Small intestine (tissue), 7 donors: ENCODE data around the gene CADPS2. TPM values are rescaled to one million over a fixed set of nuclear protein-coding genes. Genes with fewer than 3 reads are reported as not detected.
"Not testable (repeated sequence)": the region's sequence is repeated elsewhere in the genome, so short reads cannot be mapped to it uniquely, and the experiment has no call there.

Experiments used
- DNase-seq, 2 donors: peaks; one replicate each; pipeline versions ENCODE4 v3.0.0 to v3.0.0-alpha.2; 2013
- FAIRE-seq: peaks from 2 replicates; lab custom pipeline; 2012; peaks lifted over from hg19 to GRCh38; lab: Jason Lieb, UNC
- H3K27ac ChIP-seq, 3 donors: one replicate each; pipeline ENCODE4 v1.5.1; 2013; ENCODE audit warnings: low read length in 2 of 3, mild to moderate bottlenecking in 2 of 3, control low read depth in 1 of 3, inconsistent platforms in 1 of 3, low read depth in 1 of 3, moderate library complexity in 1 of 3
- H3K27me3 ChIP-seq, 3 donors: one replicate each; pipeline ENCODE4 v1.6.1; 2013; ENCODE audit warnings: low read length in 3 of 3, inconsistent platforms in 1 of 3; ENCODE audit not compliant: control insufficient read depth in 3 of 3, insufficient read depth in 3 of 3
- H3K36me3 ChIP-seq, 3 donors: one replicate each; pipeline ENCODE4 v1.6.1; 2013; ENCODE audit warnings: low read length in 3 of 3, inconsistent platforms in 1 of 3, low read depth in 1 of 3, mild to moderate bottlenecking in 1 of 3, moderate library complexity in 1 of 3; ENCODE audit not compliant: control insufficient read depth in 3 of 3, insufficient read depth in 2 of 3
- H3K4me1 ChIP-seq, 3 donors: one replicate each; pipeline ENCODE4 v1.6.1; 2013; ENCODE audit warnings: low read length in 2 of 3, inconsistent platforms in 1 of 3, low read depth in 1 of 3, mild to moderate bottlenecking in 1 of 3, moderate library complexity in 1 of 3; ENCODE audit not compliant: control insufficient read depth in 3 of 3, insufficient read depth in 2 of 3
- H3K4me3 ChIP-seq, 3 donors: one replicate each; pipeline ENCODE4 v1.5.1; 2013; ENCODE audit warnings: low read length in 3 of 3, control low read depth in 1 of 3, inconsistent platforms in 1 of 3, low read depth in 1 of 3, mild to moderate bottlenecking in 1 of 3, moderate library complexity in 1 of 3
- H3K9me3 ChIP-seq, 2 donors: one replicate each; pipeline ENCODE4 v1.6.1; 2013; ENCODE audit warnings: low read depth in 1 of 2, low read length in 1 of 2; ENCODE audit not compliant: control insufficient read depth in 2 of 2, insufficient read depth in 1 of 2
- WGBS, 3 donors: extraction: QIAGEN DNeasy Blood & Tissue Kit; methylation state at CpG; one replicate each; pipeline ENCODE4 v1.1.7; 2013; 5-methylcytosine and 5-hydroxymethylcytosine counted together
- polyA plus RNA-seq, 4 donors: library from polyadenylated mRNA; stranded (reverse) in 3 of 4; unstranded in 1 of 4; fragments of 200-250 nt in 3 of 4; fragments of 120-200 nt in 1 of 4; gene quantifications; one replicate each; pipeline versions ENCODE4 v1.2.1 to v1.2.3, GENCODE V29; 2013
- donor health status: healthy with polysubstance abuse.
- donor health status: control.
- donor health status: control.
- donor health status: Bipolar disorder and iron deficiency.
- donor health status: healthy.

Gene CADPS2
- polyA plus RNA-seq, 4 donors: 11.3 to 26.6 (median 14.8) TPM

DNA sequence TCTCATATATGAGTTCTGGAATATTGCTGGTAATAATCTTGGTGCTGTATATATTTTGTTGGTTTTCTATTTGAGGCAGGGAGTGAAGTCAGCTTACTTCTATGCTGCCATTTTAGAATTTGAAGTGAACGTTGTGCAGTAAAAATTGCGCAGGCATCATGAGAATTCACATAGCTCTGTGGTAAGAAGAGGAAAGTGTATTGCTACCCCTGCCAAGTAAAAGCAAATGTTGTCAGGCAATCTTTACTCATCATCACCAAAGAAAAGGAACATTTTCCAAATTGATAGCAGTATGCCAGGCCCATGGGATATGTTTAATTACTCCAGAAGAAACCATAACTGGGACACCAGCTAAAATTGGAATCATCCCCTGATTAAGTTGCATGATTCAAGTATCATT, 595.1 kb downstream of the CADPS2 start:
- H3K27ac ChIP-seq: no peak overlapping the region
- H3K36me3 ChIP-seq: no peaks in the 10 kb centered on the region
- WGBS, 3 donors: 80 to 92% (median 90%) methylated on average over 2 of the region's 2 CpGs
- peaks cover 0 to 5% of the 10 kb centered on the region in 2 donors for H3K9me3 ChIP-seq
- FAIRE-seq (no peak), DNase-seq (no peak)
- H3K4me1 ChIP-seq: no peaks in the 10 kb centered on the region
- peaks cover 0 to 5% (median 4%) of the 10 kb centered on the region in 3 donors for H3K27me3 ChIP-seq
- H3K4me3 ChIP-seq: no peak overlapping the region

GRCh38 chr7:122290476-122290875, 595.8 kb downstream of the CADPS2 start:
- 81 to 89% (median 84%) methylated on average over 1 of the region's 1 CpG for WGBS, 3 donors
- FAIRE-seq (no peak), DNase-seq (no peak)
- peaks cover 0 to 5% (median 2%) of the 10 kb centered on the region in 3 donors for H3K27me3 ChIP-seq
- no peak overlapping the region for H3K27ac ChIP-seq
- H3K9me3 ChIP-seq: peaks cover 0 to 5% of the 10 kb centered on the region in 2 donors
- H3K36me3 ChIP-seq: no peaks in the 10 kb centered on the region
- no peak overlapping the region for H3K4me3 ChIP-seq
- no peaks in the 10 kb centered on the region for H3K4me1 ChIP-seq

DNA sequence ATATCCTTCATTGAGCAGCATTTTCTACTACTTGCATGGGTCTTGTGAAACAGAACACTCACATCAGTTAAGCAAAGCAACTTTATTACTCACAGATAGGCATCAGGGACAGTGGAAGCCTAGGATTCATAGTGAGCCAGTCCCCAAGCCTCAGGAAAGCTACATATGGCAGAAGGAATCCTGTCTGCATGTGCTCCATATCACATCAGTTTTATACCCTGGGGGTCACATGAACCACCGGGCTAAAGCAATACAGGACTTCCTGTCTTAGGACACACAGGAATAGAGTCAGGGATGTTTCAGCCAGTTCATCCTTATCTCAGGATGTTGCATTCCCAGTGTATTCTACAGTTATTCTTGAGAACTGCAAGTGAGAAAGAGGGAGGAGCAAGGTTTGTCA, 596.8 kb downstream of the CADPS2 start:
- H3K27me3 ChIP-seq: peaks cover 0 to 5% (median 0%) of the 10 kb centered on the region in 3 donors
- no peaks in the 10 kb centered on the region for H3K36me3 ChIP-seq
- H3K27ac ChIP-seq: no peak overlapping the region
- H3K4me1 ChIP-seq: no peaks in the 10 kb centered on the region
- DNase-seq (no peak), FAIRE-seq (no peak)
- H3K4me3 ChIP-seq: no peak overlapping the region
- 67 to 78% (median 72%) methylated on average over 1 of the region's 1 CpG for WGBS, 3 donors
- H3K9me3 ChIP-seq: peaks cover 0 to 5% of the 10 kb centered on the region in 2 donors

DNA sequence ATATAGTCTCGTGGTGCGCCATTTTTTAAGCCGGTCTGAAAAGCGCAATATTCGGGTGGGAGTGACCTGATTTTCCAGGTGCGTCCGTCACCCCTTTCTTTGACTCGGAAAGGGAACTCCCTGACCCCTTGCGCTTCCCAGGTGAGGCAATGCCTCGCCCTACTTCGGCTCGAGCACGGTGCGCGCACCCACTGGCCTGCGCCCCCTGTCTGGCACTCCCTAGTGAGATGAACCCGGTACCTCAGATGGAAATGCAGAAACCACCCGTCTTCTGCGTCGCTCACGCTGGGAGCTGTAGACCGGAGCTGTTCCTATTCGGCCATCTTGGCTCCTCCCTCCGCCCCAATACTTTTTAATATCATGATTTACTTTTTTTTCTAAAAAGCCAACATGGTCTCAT, 601.7 kb downstream of the CADPS2 start:
- H3K9me3 ChIP-seq, H3K27me3 ChIP-seq, H3K36me3 ChIP-seq, DNase-seq, H3K27ac ChIP-seq, H3K4me3 ChIP-seq, H3K4me1 ChIP-seq, FAIRE-seq: not testable (repeated sequence)
- WGBS, 3 donors: 76 to 88% (median 81%) methylated on average over 15 to 16 of the region's 24 CpGs

- 80 to 87% (median 86%) methylated on average over 2 of the region's 2 CpGs for WGBS, 3 donors
- Histone ChIP-seq H3K9me3 (no peaks in the 10 kb centered on the region), H3K27ac (no peak overlapping the region), H3K4me3 (no peak overlapping the region), H3K4me1 (no peaks in the 10 kb centered on the region), H3K27me3 (no peaks in the 10 kb centered on the region), H3K36me3 (no peaks in the 10 kb centered on the region)
- DNase-seq (no peak), FAIRE-seq (no peak)
Observed at GRCh38 chr7:122273117-122273516, 613.1 kb downstream of the CADPS2 start.

- Histone ChIP-seq H3K36me3 (no peaks in the 10 kb centered on the region), H3K27me3 (no peaks in the 10 kb centered on the region), H3K27ac (no peak overlapping the region), H3K4me1 (no peaks in the 10 kb centered on the region), H3K4me3 (no peak overlapping the region), H3K9me3 (no peaks in the 10 kb centered on the region)
- no peak for DNase-seq
- no peak for FAIRE-seq
- WGBS, 3 donors: 53 to 92% (median 67%) methylated on average over 1 of the region's 1 CpG
Observed at GRCh38 chr7:122269241-122269640, 617.0 kb downstream of the CADPS2 start.

Other genes starting within 250 kb of the CADPS2 start
- gene RNF133, start 187.3 kb downstream of the CADPS2 start, polyA plus RNA-seq: under 1 TPM in 2 of 4 donors, not detected in 2; 0.04 to 0.10 TPM
- under 1 TPM in 3 of 4 donors, not detected in 1; 0.07 to 0.67 (median 0.15) TPM for gene RNF148, start 183.5 kb downstream of the CADPS2 start, polyA plus RNA-seq
- not detected for gene TAS2R16, start 109.2 kb upstream of the CADPS2 start, polyA plus RNA-seq